H1 (cell line): ENCODE results near the gene CPNE5. TPM values are rescaled to one million over a fixed set of nuclear protein-coding genes. Genes with fewer than 3 reads are reported as not detected.

ENCODE experiments used
- CEBPB ChIP-seq: IDR thresholded peaks from 2 replicates; pipeline ENCODE4 v1.6.1; 2012; ENCODE audit warnings: low read depth, low read length
- SAP30 ChIP-seq: fragments of 300-600 bp; sonication (generic); IDR thresholded peaks from 2 replicates; pipeline ENCODE4 v1.7.1; 2012; ENCODE audit warnings: low read length, moderate library complexity, mild to moderate bottlenecking, inconsistent platforms; ENCODE audit not compliant: insufficient read depth, insufficient replicate concordance
- polyA plus RNA-seq, 7 experiments: library from polyadenylated mRNA; depleted of rRNA in 3 of 7; stranded (reverse) in 5 of 7; unstranded in 2 of 7; fragments of >200 nt in 5 of 7; fragments of 200-250 nt in 2 of 7; gene quantifications; 1 replicate in 5 of 7; 2 replicates in 1 of 7; 4 replicates in 1 of 7; pipeline versions ENCODE4 v1.2.1 to v1.2.3, GENCODE V29; 2011 to 2013; ENCODE audit warnings: missing spikeins in 2 of 7, mixed read lengths in 2 of 7
- total RNA-seq: library from RNA; stranded (reverse); fragmentation: NEBNext Ultra II Directional; extraction: Animal tissue kit (Norgen Biotek cat#: 25700); gene quantifications from 2 replicates; pipeline ENCODE4 v1.2.1, GENCODE V29; 2021
- TF ChIP-seq, protein P1 (sequence below): IDR thresholded peaks from 2 replicates; pipeline ENCODE4 v1.6.1; 2011; ENCODE audit warnings: low read depth, mild to moderate bottlenecking, low read length; ENCODE audit not compliant: insufficient read depth

CPNE5 gene
- total and polyA plus RNA-seq, 2 of the 8 experiments (the other 6 are each of a cell fraction or from before 2014, with no cell fraction given): 0.88 to 1.8 TPM

DNA sequence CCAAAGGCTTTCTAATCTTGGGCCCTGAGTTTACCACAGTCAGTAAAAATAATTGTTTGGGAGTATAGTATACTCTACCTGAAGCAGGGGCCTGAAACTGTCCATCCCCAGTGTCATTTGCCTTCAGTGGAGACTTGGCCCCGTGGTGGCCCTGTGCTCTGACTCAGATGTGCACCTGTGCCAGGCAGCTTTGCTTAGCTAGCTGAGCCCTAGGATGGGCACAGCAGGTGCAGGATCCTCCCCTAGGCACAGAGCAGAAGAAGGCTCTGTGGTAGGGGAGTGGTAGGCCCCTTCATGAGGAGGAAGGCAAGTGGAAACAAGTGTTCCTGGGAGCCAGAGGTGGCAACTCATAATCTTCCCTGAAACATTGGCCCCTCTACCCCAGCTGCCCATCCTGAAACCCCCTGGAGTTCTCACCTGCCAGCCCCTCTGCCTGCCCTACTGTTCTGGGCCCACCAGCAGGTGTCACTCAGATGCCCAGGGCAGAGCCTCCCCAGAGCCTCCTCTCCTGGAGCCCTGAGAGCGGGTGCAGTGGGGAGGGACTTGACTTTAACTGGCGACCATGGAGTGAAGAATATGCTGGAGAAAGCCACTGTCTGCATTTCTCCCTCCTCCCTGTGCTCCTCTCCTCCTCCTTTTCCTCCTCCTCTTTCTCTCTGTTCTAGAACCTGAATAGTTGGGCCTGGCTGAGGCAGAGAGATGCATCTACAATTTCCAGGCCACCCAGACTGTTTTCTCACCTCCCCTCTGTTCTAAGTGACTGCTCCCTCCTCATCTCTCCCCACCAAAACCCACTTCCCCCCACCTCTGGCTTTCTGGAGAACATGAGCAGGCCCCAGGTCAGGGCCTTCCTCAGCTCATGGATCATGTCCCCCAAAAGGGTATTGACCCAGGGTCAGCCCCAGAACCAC is 2.9 kb downstream of the CPNE5 start (continued):
- TF ChIP-seq SAP30 (no peak), CEBPB (no peak)
- TF ChIP-seq, protein P1, sequence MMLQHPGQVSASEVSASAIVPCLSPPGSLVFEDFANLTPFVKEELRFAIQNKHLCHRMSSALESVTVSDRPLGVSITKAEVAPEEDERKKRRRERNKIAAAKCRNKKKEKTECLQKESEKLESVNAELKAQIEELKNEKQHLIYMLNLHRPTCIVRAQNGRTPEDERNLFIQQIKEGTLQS: no peak
- TF ChIP-seq, all 59 proteins: peak for 2
